ENCODE results near the gene TRAF1.

- no peak for TF ChIP-seq CTCF (IDR thresholded peaks at IDR 0.05; ENCODE audit: low read depth, low read length, missing input control)
- TF ChIP-seq, protein P1, sequence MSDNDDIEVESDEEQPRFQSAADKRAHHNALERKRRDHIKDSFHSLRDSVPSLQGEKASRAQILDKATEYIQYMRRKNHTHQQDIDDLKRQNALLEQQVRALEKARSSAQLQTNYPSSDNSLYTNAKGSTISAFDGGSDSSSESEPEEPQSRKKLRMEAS (IDR thresholded peaks at IDR 0.05) = no peak
- peak; percentile 30 for TF ChIP-seq NR2F2 (IDR thresholded peaks at IDR 0.05)
- no peak for TF ChIP-seq TAF1 (conservative IDR thresholded peaks at IDR 0.05)
- peak; percentile 17 for TF ChIP-seq YY1 (IDR thresholded peaks at IDR 0.05)
- TF ChIP-seq SP1 (IDR thresholded peaks at IDR 0.05) = no peak
- TF ChIP-seq JUND (IDR thresholded peaks at IDR 0.05) = peak in 1 of 2 donors; percentile 28
- no peak for TF ChIP-seq GABPA (IDR thresholded peaks at IDR 0.05 in 1 of 2, conservative IDR thresholded peaks at IDR 0.05 in 1 of 2)
- TF ChIP-seq, protein P2, sequence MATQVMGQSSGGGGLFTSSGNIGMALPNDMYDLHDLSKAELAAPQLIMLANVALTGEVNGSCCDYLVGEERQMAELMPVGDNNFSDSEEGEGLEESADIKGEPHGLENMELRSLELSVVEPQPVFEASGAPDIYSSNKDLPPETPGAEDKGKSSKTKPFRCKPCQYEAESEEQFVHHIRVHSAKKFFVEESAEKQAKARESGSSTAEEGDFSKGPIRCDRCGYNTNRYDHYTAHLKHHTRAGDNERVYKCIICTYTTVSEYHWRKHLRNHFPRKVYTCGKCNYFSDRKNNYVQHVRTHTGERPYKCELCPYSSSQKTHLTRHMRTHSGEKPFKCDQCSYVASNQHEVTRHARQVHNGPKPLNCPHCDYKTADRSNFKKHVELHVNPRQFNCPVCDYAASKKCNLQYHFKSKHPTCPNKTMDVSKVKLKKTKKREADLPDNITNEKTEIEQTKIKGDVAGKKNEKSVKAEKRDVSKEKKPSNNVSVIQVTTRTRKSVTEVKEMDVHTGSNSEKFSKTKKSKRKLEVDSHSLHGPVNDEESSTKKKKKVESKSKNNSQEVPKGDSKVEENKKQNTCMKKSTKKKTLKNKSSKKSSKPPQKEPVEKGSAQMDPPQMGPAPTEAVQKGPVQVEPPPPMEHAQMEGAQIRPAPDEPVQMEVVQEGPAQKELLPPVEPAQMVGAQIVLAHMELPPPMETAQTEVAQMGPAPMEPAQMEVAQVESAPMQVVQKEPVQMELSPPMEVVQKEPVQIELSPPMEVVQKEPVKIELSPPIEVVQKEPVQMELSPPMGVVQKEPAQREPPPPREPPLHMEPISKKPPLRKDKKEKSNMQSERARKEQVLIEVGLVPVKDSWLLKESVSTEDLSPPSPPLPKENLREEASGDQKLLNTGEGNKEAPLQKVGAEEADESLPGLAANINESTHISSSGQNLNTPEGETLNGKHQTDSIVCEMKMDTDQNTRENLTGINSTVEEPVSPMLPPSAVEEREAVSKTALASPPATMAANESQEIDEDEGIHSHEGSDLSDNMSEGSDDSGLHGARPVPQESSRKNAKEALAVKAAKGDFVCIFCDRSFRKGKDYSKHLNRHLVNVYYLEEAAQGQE (IDR thresholded peaks at IDR 0.05) = no peak
- TF ChIP-seq ZBTB33 (IDR thresholded peaks at IDR 0.05) = no peak
- TF ChIP-seq FOXA1 (IDR thresholded peaks at IDR 0.05) = no peak
These were observed 4.9 kb upstream of the TRAF1 start for GRCh38 chr9:120931231-120932085.

Measured in liver (tissue), 3 donors.